GM18861 (cell line): ENCODE measurements around the gene SCG5.

Experiments
- ATAC-seq: cut with Tn5 transposase; IDR thresholded peaks from one replicate; pipeline ENCODE4 v1.9.1; 2021; ENCODE audit not compliant: unreplicated experiment

SCG5 gene

GRCh38 chr15:32659340-32660155, 18.0 kb downstream of the SCG5 start:
- ATAC-seq: no peak

- no peak for ATAC-seq
Observed at GRCh38 chr15:32663671-32664070, 22.2 kb downstream of the SCG5 start.

GRCh38 chr15:32664796-32665195, 23.3 kb downstream of the SCG5 start:
- no peak for ATAC-seq

- no peak for ATAC-seq
Observed at GRCh38 chr15:32667321-32667720, 25.8 kb downstream of the SCG5 start.

- ATAC-seq: no peak
Observed at GRCh38 chr15:32668942-32669341, 27.4 kb downstream of the SCG5 start.

- no peak for ATAC-seq
Observed at GRCh38 chr15:32669896-32670611, 28.5 kb downstream of the SCG5 start.

GRCh38 chr15:32670623-32671022, 29.1 kb downstream of the SCG5 start:
- no peak for ATAC-seq

GRCh38 chr15:32671339-32672325, 30.1 kb downstream of the SCG5 start:
- no peak for ATAC-seq

GRCh38 chr15:32674681-32675080, 33.2 kb downstream of the SCG5 start:
- ATAC-seq: no peak

- no peak for ATAC-seq
Observed at GRCh38 chr15:32675466-32675865, 34.0 kb downstream of the SCG5 start.

- ATAC-seq: no peak
Observed at GRCh38 chr15:32676169-32676568, 34.7 kb downstream of the SCG5 start.

- ATAC-seq: no peak
Observed at GRCh38 chr15:32677238-32677750, 35.8 kb downstream of the SCG5 start.

- ATAC-seq: no peak
Observed at GRCh38 chr15:32679298-32679690, 37.8 kb downstream of the SCG5 start.

- ATAC-seq: no peak
Observed at GRCh38 chr15:32682569-32682968, 41.1 kb downstream of the SCG5 start.

- no peak for ATAC-seq
Observed at GRCh38 chr15:32682977-32683630, 41.6 kb downstream of the SCG5 start.

- ATAC-seq: no peak
Observed at GRCh38 chr15:32683906-32684584, 42.5 kb downstream of the SCG5 start.

- no peak for ATAC-seq
Observed at GRCh38 chr15:32685576-32685975, 44.1 kb downstream of the SCG5 start.

- ATAC-seq: no peak
Observed at GRCh38 chr15:32687556-32687955, 46.0 kb downstream of the SCG5 start.

- no peak for ATAC-seq
Observed at GRCh38 chr15:32688151-32688639, 46.7 kb downstream of the SCG5 start.
